ENCODE measurements around the gene AUNIP. TPM values are rescaled to one million over a fixed set of nuclear protein-coding genes. Genes with fewer than 3 reads are reported as not detected.

The AUNIP gene
- total and polyA plus RNA-seq, 11 donors = 0.19 to 1.5 (median 0.26) TPM; not detected in 7

- H3K4me1 ChIP-seq = peaks cover 0 to 24% (median 6%) of the 10 kb centered on the region in 12 donors
- no peak overlapping the region for H3K27ac ChIP-seq
- H3K4me3 ChIP-seq = no peak overlapping the region
- H3K9me3 ChIP-seq = no peaks in the 10 kb centered on the region
- peaks cover 0 to 86% (median 68%) of the 10 kb centered on the region in 9 donors for H3K36me3 ChIP-seq
- ATAC-seq (no peak), DNase-seq (no peak)
- 76 to 85% (median 81%) methylated on average over 6 of the region's 6 CpGs for WGBS, 4 donors
- intact Hi-C loops (cut with DNase I) = loop anchor here in 2 of 10 donors (10.0 kb wide), 1 partner anchor 162 kb away; the partner anchor contains the start of gene PAFAH2 (in 2 of the 2)
- no peaks in the 10 kb centered on the region for H3K27me3 ChIP-seq
- TF ChIP-seq POLR2A (IDR thresholded peaks at IDR 0.05) (no peak), CTCF (IDR thresholded peaks at IDR 0.05) (no peak)
These were observed 26.8 kb downstream of the AUNIP start for GRCh38 chr1:25832336-25833037.

GRCh38 chr1:25831569-25832196 lies 27.6 kb downstream of the AUNIP start:
- Histone ChIP-seq H3K4me1 (peaks cover 0 to 24% (median 6%) of the 10 kb centered on the region in 12 donors), H3K4me3 (no peak overlapping the region), H3K27ac (no peak overlapping the region), H3K9me3 (no peaks in the 10 kb centered on the region), H3K27me3 (no peaks in the 10 kb centered on the region), H3K36me3 (peaks cover 0 to 94% (median 76%) of the 10 kb centered on the region in 9 donors)
- intact Hi-C loops (cut with DNase I) = loop anchor here in 2 of 10 donors (10.0 kb wide), 1 partner anchor 163 kb away; the partner anchor contains the start of gene PAFAH2 (in 2 of the 2)
- WGBS, 4 donors = 43 to 52% (median 45%) methylated on average over 5 of the region's 5 CpGs
- DNase-seq (no peak), ATAC-seq (no peak)
- TF ChIP-seq CTCF (IDR thresholded peaks at IDR 0.05) = no peak
- no peak for TF ChIP-seq POLR2A (IDR thresholded peaks at IDR 0.05)

GRCh38 chr1:25829046-25829445 lies 30.2 kb downstream of the AUNIP start:
- Histone ChIP-seq H3K9me3 (no peaks in the 10 kb centered on the region), H3K36me3 (peaks cover 0 to 98% (median 86%) of the 10 kb centered on the region in 9 donors), H3K27ac (no peak overlapping the region), H3K4me1 (peaks cover 0 to 28% (median 3%) of the 10 kb centered on the region in 12 donors), H3K4me3 (no peak overlapping the region), H3K27me3 (no peaks in the 10 kb centered on the region)
- peak in 3 of 4 donors; percentile 41 to 61 (median 42) for ATAC-seq
- TF ChIP-seq CTCF (IDR thresholded peaks at IDR 0.05) (no peak), POLR2A (IDR thresholded peaks at IDR 0.05) (no peak)
- DNase-seq = no peak
- intact Hi-C loops (cut with DNase I) = loop anchor here in 2 of 10 donors (10.0 kb wide), 2 partner anchors 46 to 166 kb away; partner anchors contain the start of genes PAFAH2 (in 2 of the 2) and PAQR7 (in 1 of the 2)
- WGBS, 4 donors = 31 to 40% (median 34%) methylated on average over 1 of the region's 1 CpG

GRCh38 chr1:25828491-25828890 lies 30.8 kb downstream of the AUNIP start:
- ATAC-seq = no peak
- Histone ChIP-seq H3K27me3 (no peaks in the 10 kb centered on the region), H3K4me1 (peaks cover 0 to 33% (median 5%) of the 10 kb centered on the region in 12 donors), H3K9me3 (no peaks in the 10 kb centered on the region), H3K27ac (no peak overlapping the region), H3K36me3 (peaks cover 0 to 98% (median 85%) of the 10 kb centered on the region in 9 donors), H3K4me3 (no peak overlapping the region)
- no peak for DNase-seq
- intact Hi-C loops (cut with DNase I) = loop anchor here in 2 of 10 donors (10.0 kb wide), 2 partner anchors 46 to 166 kb away; partner anchors contain the start of genes PAFAH2 (in 2 of the 2) and PAQR7 (in 1 of the 2)
- TF ChIP-seq CTCF (IDR thresholded peaks at IDR 0.05) (no peak), POLR2A (IDR thresholded peaks at IDR 0.05) (no peak)
- WGBS, 4 donors = 59 to 67% (median 62%) methylated on average over 3 of the region's 3 CpGs

Measured in heart left ventricle (tissue), 16 donors.